HFFc6 (cell line): ENCODE measurements around the gene MICA. TPM values are rescaled to one million over a fixed set of nuclear protein-coding genes. Genes with fewer than 3 reads are reported as not detected.

Source experiments
- DNase-seq: peaks from one replicate; pipeline ENCODE4 v3.0.0-alpha.2; 2018
- H3K27ac Mint-ChIP-seq: 2 replicates; pipeline ENCODE4 v1.8.0; 2020; ENCODE audit warnings: mild to moderate bottlenecking, mixed read lengths
- H3K27me3 Mint-ChIP-seq: 2 replicates; pipeline ENCODE4 v1.8.0; 2021; ENCODE audit warnings: mild to moderate bottlenecking, moderate library complexity, mixed read lengths; ENCODE audit not compliant: insufficient read depth
- H3K36me3 Mint-ChIP-seq: 2 replicates; pipeline ENCODE4 v1.8.0; 2021; ENCODE audit warnings: low read depth, mixed read lengths
- H3K4me1 Mint-ChIP-seq: 2 replicates; pipeline ENCODE4 v1.8.0; 2020; ENCODE audit warnings: low read depth, mixed read lengths
- H3K4me3 Mint-ChIP-seq: 2 replicates; pipeline ENCODE4 v1.8.0; 2020; ENCODE audit warnings: mild to moderate bottlenecking, moderate library complexity, mixed read lengths
- H3K9me3 Mint-ChIP-seq: 2 replicates; pipeline ENCODE4 v1.8.0; 2020; ENCODE audit warnings: mild to moderate bottlenecking, mixed read lengths
- CTCF ChIP-seq: fragments of 200-600 bp; sonication (generic); IDR thresholded peaks from 2 replicates; pipeline ENCODE4 v1.5.0; 2021; ENCODE audit warnings: antibody characterized with exemption, mild to moderate bottlenecking
- microRNA-seq: library from miRNA; unstranded; fragments of <30 nt; microRNA quantifications from one replicate; pipeline ENCODE4, GENCODE V29; 2019
- total RNA-seq, 6 experiments: library from RNA; stranded (reverse); fragmentation: NEBNext Ultra II Directional; extraction: Animal tissue kit (Norgen Biotek cat#: 25700); gene quantifications; 2 replicates in 1 of 6; 3 replicates in 5 of 6; pipeline ENCODE4 v1.2.3, GENCODE V29; 2021

The MICA gene
- total RNA-seq, 6 experiments from 2014 or later: 14.7 to 24.0 (median 17.7) TPM

- Mint-ChIP-seq H3K27ac (no peak overlapping the region), H3K27me3 (peaks cover 33% of the 10 kb centered on the region)
- no peak for DNase-seq
Observed at GRCh38 chr6:31464252-31465184, 61.1 kb downstream of the MICA start.

More at GRCh38 chr6:31464252-31465184, 61.1 kb downstream of the MICA start:
- Mint-ChIP-seq H3K36me3 (peaks cover 1% of the 10 kb centered on the region; the same call in 1 of the 2 replicates), H3K9me3 (no peaks in the 10 kb centered on the region), H3K4me1 (peaks cover 13% of the 10 kb centered on the region), H3K4me3 (no peak overlapping the region)
- TF ChIP-seq CTCF: no peak

Small RNA genes within 50 kb of the gene (microRNA-seq; reads per million reads assigned to microRNA genes)
- not detected for gene MIR6891

Other genes with a start within 250 kb of the MICA start
- 10 to 100 TPM; 12.0 to 24.3 (median 23.5) TPM for gene CCHCR1, start 245.8 kb upstream of the MICA start, total RNA-seq
- 10 to 100 TPM; 14.2 to 32.9 (median 29.6) TPM for gene TCF19, start 245.0 kb upstream of the MICA start, total RNA-seq
- gene POU5F1, start 232.9 kb upstream of the MICA start, total RNA-seq: under 1 TPM; 0.17 to 0.63 (median 0.33) TPM
- 100 to 1,000 TPM in 4 of 6 experiments, 10 to 100 TPM in 2; 88.7 to 148 (median 125) TPM for gene HLA-C, start 131.5 kb upstream of the MICA start, total RNA-seq
- gene HLA-B, start 46.4 kb upstream of the MICA start, total RNA-seq: 100 to 1,000 TPM in 4 of 6 experiments, 10 to 100 TPM in 2; 74.1 to 178 (median 162) TPM
- gene MICB, start 94.5 kb downstream of the MICA start, total RNA-seq: 10 to 100 TPM; 16.0 to 26.0 (median 22.6) TPM
- gene MCCD1, start 125.4 kb downstream of the MICA start, total RNA-seq: not detected
- 100 to 1,000 TPM; 312 to 380 (median 358) TPM for gene DDX39B, start 138.4 kb downstream of the MICA start, total RNA-seq
- gene ATP6V1G2, start 143.0 kb downstream of the MICA start, total RNA-seq: 1 to 10 TPM; 2.9 to 4.1 (median 3.2) TPM
- gene NFKBIL1, start 144.0 kb downstream of the MICA start, total RNA-seq: 10 to 100 TPM; 11.8 to 15.9 (median 13.6) TPM
- not detected for gene LTA, start 168.7 kb downstream of the MICA start, total RNA-seq
- gene TNF, start 172.0 kb downstream of the MICA start, total RNA-seq: under 1 TPM; 0.12 to 0.41 (median 0.23) TPM
- gene LTB, start 178.8 kb downstream of the MICA start, total RNA-seq: under 1 TPM in 1 of 6 experiments, not detected in 5; 0.38 TPM
- not detected for gene LST1, start 182.7 kb downstream of the MICA start, total RNA-seq
- gene NCR3, start 189.4 kb downstream of the MICA start, total RNA-seq: not detected
- gene AIF1, start 211.6 kb downstream of the MICA start, total RNA-seq: not detected
- gene PRRC2A, start 217.1 kb downstream of the MICA start, total RNA-seq: 100 to 1,000 TPM; 216 to 259 (median 231) TPM
- 100 to 1,000 TPM; 247 to 273 (median 262) TPM for gene BAG6, start 249.1 kb downstream of the MICA start, total RNA-seq